OCI-LY1 (cell line): ENCODE data around the gene OLA1.

Experiments
- EZH2 ChIP-seq: fragments of 200-600 bp; sonication (generic), shearing (Covaris generic); IDR thresholded peaks from 2 replicates; pipeline ENCODE4 v1.8.0; 2017; ENCODE audit warnings: borderline replicate concordance, mixed run types, mild to moderate bottlenecking, antibody characterized with exemption, low read length, moderate library complexity, mixed read lengths
- TF ChIP-seq, protein P1 (sequence below): fragments of 200-600 bp; sonication (generic), shearing (Covaris generic); IDR thresholded peaks from 2 replicates; pipeline ENCODE4 v1.5.1; 2017; ENCODE audit warnings: mild to moderate bottlenecking, antibody characterized with exemption, low read length, moderate library complexity, mixed read lengths

GRCh38 chr2:174122185-174122584, 126.1 kb downstream of the OLA1 start:
- TF ChIP-seq, protein P1, sequence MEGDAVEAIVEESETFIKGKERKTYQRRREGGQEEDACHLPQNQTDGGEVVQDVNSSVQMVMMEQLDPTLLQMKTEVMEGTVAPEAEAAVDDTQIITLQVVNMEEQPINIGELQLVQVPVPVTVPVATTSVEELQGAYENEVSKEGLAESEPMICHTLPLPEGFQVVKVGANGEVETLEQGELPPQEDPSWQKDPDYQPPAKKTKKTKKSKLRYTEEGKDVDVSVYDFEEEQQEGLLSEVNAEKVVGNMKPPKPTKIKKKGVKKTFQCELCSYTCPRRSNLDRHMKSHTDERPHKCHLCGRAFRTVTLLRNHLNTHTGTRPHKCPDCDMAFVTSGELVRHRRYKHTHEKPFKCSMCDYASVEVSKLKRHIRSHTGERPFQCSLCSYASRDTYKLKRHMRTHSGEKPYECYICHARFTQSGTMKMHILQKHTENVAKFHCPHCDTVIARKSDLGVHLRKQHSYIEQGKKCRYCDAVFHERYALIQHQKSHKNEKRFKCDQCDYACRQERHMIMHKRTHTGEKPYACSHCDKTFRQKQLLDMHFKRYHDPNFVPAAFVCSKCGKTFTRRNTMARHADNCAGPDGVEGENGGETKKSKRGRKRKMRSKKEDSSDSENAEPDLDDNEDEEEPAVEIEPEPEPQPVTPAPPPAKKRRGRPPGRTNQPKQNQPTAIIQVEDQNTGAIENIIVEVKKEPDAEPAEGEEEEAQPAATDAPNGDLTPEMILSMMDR = no peak
- no peak for TF ChIP-seq EZH2
